Activated T-cell treated with anti-CD3 and anti-CD28 coated beads, Interleukin-2, amount 50 U/mL, for 24 hours (primary cell): ENCODE data around the gene SORL1-AS1.

Experiments used
- DNase-seq: peaks from one replicate; pipeline ENCODE4 v3.0.0-alpha.2; 2020
- H3K27ac Mint-ChIP-seq: 2 replicates; pipeline ENCODE4 v1.8.0; 2020; ENCODE audit warnings: mild to moderate bottlenecking, mixed read lengths
- H3K27me3 Mint-ChIP-seq: 2 replicates; pipeline ENCODE4 v1.8.0; 2020; ENCODE audit warnings: mixed read lengths
- H3K36me3 Mint-ChIP-seq: 2 replicates; pipeline ENCODE4 v1.8.0; 2020; ENCODE audit warnings: low read depth, mixed read lengths
- H3K4me1 Mint-ChIP-seq: 2 replicates; pipeline ENCODE4 v1.8.0; 2020; ENCODE audit warnings: low read depth, mixed read lengths
- H3K4me3 Mint-ChIP-seq: 2 replicates; pipeline ENCODE4 v1.8.0; 2020; ENCODE audit warnings: mild to moderate bottlenecking, moderate library complexity, mixed read lengths
- H3K9me3 Mint-ChIP-seq: 2 replicates; pipeline ENCODE4 v1.8.0; 2020; ENCODE audit warnings: mixed read lengths

SORL1-AS1 gene

DNA sequence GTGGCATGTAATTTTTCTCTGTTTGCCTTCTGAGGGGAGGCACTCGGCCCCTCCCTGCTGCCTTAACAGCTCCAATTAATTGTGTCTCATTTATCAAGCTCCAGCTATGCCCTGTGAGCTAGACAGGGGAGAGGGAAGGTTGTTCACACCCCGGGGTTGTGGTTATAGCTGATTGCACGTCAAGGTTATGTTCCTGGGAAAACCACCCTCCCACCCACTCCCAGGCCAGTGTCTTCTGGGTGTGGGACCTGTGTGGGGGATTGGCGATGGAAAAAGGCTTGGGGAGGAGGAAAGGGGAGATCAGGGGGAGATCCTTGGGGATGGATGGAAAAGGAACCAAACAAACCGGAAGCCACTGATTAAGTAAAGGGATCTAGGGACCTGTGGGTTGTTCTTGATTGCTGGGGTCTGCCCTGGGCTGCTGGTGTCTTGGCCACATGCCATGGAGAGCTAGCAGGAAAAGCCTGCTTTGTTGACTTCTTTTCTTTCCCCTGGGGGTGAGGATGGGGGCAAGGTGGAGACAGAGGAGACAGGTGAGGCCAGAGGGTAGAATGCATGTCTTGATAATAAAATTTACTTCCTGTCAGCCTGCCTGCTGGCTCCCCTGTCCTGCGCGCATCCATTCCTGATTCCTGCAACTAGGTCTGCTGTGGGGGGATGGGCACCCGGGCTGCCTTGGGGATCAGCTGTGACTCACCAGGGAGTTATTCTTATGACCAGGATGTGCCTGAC, 13.5 kb upstream of the SORL1-AS1 start:
- DNase-seq: peak; percentile 66
- Mint-ChIP-seq H3K27me3 (no peaks in the 10 kb centered on the region), H3K9me3 (no peaks in the 10 kb centered on the region), H3K27ac (peak overlapping the region; percentile 99), H3K4me1 (peaks cover 98% of the 10 kb centered on the region), H3K4me3 (peak overlapping the region; percentile 67), H3K36me3 (peaks cover 25% of the 10 kb centered on the region)

DNA sequence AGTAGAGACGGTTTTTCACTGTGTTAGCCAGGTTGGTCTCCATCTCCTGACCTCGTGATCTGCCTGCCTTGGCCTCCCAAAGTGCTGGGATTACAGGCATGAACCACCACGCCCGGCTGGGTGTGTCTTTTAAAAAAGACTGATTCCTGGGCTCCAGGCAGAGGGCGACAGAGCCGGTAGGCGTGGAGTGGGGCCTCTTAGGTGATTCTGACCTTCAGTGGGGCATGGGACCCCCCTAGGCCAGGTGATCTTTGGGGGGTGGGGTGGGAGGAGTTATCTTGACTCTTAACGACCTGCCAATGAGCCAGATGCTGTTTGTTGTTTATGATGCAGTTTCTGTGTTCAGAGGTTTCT, 12.9 kb upstream of the SORL1-AS1 start:
- peaks cover 20% of the 10 kb centered on the region for H3K36me3 Mint-ChIP-seq
- H3K27ac Mint-ChIP-seq: peak overlapping the region; percentile 99
- DNase-seq: no peak
- no peaks in the 10 kb centered on the region for H3K27me3 Mint-ChIP-seq
- H3K4me1 Mint-ChIP-seq: peaks cover 99% of the 10 kb centered on the region
- H3K9me3 Mint-ChIP-seq: no peaks in the 10 kb centered on the region
- H3K4me3 Mint-ChIP-seq: peak overlapping the region; percentile 67

DNA sequence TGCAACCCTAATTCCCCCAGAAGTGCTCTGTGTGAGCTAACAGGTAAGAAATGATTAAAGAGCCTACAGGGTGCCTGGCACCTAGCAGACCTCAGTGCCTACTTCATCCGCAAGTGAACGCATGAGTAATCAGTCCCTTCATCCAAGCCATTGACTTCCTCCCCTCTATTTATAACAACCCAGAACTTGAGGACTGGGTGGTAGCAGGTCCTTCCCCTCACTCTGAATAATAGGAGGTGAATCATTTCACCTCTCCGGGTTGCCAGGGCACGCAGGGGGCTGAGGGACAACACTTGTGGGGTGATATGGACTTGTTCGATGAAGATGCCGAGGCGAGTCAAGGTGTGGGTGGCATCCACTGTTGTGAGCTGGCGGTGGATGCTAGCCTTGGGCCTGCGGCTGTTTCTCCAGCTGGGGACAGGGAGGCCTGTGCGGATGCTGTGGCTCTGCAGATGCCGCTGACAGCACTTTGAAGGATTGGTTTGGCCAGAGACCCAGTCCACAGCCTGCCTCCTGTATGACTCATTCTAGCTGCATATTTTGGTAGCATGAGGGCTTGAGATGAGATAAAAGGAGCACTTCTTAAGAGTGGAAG, 11.7 kb upstream of the SORL1-AS1 start:
- Mint-ChIP-seq H3K36me3 (peaks cover 9% of the 10 kb centered on the region), H3K27me3 (no peaks in the 10 kb centered on the region), H3K4me3 (peak overlapping the region; percentile 67), H3K4me1 (peaks cover 99% of the 10 kb centered on the region), H3K27ac (peak overlapping the region; percentile 99), H3K9me3 (no peaks in the 10 kb centered on the region)
- DNase-seq: peak; percentile 88

DNA sequence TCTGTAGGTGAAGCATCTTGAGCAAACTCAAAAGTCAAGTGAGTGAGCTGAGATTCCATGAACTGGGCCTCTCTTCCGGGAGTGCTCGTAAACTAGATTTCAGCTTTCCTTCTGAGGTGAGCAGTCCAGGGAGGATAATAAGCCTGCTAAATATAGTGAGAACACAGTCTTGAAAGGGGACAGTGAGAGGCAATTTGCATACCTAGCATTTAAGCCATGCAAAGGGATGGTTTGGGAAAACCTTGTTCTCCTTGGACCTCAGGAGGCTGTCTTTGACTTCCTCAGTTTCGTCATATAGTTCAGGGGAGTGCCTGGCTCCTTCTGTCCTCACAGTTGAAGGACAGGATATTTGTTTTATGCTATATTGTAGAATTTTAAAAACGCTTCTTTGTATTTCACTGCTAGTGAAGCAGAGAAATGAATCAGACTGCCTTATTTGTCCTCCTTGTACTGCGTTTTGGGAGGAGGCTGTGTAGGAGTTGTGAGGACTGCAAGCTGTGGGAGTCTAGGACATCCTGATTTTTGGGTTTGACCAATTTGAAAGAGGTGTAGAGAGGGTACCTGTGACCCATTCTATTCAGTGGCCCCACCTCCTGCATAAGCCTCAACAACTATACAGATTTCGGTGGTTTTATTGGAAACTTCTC, 11.0 kb upstream of the SORL1-AS1 start:
- DNase-seq: peak; percentile 50
- Mint-ChIP-seq H3K27me3 (no peaks in the 10 kb centered on the region), H3K4me3 (peak overlapping the region; percentile 40), H3K9me3 (no peaks in the 10 kb centered on the region), H3K27ac (peak overlapping the region; percentile 99), H3K4me1 (peaks cover 99% of the 10 kb centered on the region), H3K36me3 (peaks cover 2% of the 10 kb centered on the region)

DNA sequence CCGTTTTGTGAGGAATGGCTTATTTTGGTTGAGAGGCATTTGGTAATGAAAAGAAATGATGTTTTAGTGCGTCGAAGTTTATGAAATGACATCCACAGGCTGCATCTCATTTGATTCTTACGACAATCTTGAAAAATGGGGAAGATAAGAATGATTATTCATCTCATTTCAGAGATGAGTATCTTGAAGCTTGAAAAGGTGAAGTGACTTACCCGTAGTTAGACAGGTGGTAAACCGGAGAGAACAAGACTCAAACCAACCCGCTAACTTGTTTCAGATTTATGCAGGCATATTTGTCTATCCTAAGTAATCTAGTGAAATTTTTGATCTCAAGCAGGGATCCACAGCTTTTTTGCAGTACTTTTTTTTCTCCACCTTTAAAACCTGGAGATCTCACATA, 9.1 kb upstream of the SORL1-AS1 start:
- Mint-ChIP-seq H3K36me3 (peaks cover 5% of the 10 kb centered on the region), H3K27me3 (no peaks in the 10 kb centered on the region), H3K27ac (peak overlapping the region; percentile 99), H3K9me3 (no peaks in the 10 kb centered on the region), H3K4me3 (peak overlapping the region; percentile 23), H3K4me1 (peaks cover 100% of the 10 kb centered on the region)
- DNase-seq: no peak

DNA sequence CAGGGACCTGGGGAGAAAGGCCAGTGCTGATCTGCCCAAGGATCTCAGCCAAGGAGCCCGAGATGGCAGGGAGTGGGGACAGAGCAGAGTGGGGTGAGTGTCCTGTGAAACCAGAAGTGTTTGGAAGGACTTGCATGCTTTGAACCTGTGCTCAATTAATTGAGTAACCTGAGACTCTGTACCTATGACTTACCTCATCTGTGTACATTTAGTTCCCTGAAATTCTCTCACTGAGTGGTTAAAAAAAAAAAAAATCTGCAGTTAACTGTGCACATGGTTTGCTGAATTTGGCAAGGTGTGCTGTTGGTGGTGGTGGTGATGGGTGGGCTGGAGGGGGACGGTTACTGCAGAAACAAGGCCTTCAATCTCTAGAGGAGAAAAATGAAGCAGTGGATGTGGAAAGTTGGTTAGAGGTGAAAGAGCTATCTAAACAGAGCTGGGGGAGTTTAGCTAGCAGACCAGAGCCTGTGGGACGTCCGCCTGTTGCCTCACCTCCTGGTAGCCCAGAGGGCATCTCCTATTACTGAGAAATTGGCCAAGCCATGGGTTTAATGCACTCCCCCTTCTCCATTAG, 8.3 kb upstream of the SORL1-AS1 start:
- H3K4me1 Mint-ChIP-seq: peaks cover 100% of the 10 kb centered on the region
- H3K27ac Mint-ChIP-seq: peak overlapping the region; percentile 99
- H3K27me3 Mint-ChIP-seq: no peaks in the 10 kb centered on the region
- no peak overlapping the region for H3K4me3 Mint-ChIP-seq
- no peaks in the 10 kb centered on the region for H3K9me3 Mint-ChIP-seq
- DNase-seq: no peak
- H3K36me3 Mint-ChIP-seq: peaks cover 8% of the 10 kb centered on the region

DNA sequence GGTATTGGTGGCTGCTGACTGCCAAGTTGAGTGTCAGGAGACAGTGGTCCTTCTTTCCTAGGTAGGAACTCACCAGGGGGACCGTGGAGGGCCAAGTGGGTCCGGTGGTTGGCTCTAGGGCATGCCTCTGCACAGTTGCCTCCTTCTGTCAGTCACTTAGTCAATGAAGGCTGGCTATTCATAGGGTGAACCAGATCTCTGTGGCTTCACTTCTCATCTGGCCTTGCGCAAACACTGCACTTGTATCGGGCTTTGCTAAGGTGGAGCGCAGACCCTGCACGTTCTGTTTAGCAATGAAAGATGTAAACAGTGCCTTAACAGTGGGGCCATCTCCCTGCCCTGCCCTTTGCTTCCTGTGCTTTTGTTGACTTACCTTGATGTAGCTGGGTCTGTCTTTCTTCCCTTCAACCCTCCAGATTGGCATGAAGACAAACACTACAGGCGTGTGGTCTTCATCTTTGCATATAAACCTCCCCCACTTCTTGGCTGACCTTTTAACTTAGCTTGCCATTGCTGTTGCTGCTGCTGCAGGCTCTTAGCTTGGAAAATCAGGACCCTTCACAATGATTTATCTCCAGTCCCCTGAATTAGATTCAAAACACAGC, 6.7 kb upstream of the SORL1-AS1 start:
- Mint-ChIP-seq H3K4me1 (peaks cover 99% of the 10 kb centered on the region), H3K36me3 (peaks cover 9% of the 10 kb centered on the region), H3K27ac (peak overlapping the region; percentile 99), H3K27me3 (no peaks in the 10 kb centered on the region), H3K9me3 (no peaks in the 10 kb centered on the region), H3K4me3 (peak overlapping the region; percentile 1)
- DNase-seq: peak; percentile 49

DNA sequence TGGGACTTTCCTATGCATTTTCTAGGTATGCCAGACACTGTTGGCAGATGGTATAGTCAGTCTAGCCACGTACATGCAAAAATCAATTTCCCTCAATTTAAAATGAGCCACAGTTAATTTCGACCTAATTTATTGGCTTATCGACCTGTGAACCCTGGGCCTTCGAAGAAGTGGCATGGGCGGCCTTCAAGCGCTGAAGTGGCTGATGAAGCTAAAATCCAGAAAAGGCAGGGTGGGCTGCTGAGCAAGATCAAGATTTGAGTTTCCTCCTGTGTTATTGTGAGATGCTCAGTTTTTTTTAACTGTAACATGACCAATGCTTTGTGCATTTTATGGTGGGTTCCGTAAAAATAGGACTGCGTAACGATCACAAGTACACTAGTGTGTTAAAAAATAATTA, 5.8 kb upstream of the SORL1-AS1 start:
- H3K4me1 Mint-ChIP-seq: peaks cover 99% of the 10 kb centered on the region
- H3K27me3 Mint-ChIP-seq: no peaks in the 10 kb centered on the region
- H3K4me3 Mint-ChIP-seq: no peak overlapping the region
- H3K27ac Mint-ChIP-seq: peak overlapping the region; percentile 99
- DNase-seq: peak; percentile 24
- H3K9me3 Mint-ChIP-seq: no peaks in the 10 kb centered on the region
- H3K36me3 Mint-ChIP-seq: peaks cover 9% of the 10 kb centered on the region

DNA sequence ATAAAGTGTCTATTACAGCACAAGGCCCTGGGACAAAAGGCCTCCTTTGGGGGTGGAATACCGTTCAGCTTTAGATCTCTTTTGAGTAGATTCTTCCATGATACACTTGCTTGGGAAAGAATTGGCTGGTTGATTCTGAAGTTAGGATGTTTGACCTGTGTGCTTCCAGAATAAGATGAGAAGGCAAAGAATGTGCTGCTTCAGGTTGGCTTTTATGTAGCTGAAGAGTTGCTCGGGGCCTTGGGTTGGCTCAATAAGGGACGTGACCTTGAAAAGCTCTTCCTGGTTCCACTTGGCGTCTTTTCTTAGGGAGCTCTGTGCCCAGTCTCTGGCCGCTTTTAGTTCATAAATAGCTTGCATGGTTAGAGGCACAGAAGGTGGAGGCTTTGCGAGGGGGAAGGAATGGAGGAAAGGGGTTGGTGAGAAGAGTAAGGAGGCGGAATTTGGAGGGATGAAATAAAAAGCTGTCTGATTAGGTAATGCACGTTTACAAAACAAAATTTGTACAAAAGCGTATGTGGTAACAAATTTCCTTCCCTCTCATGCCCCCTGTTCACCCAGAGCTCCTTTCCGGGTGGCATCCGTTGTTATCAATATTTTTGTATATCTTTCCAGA, 4.2 kb upstream of the SORL1-AS1 start:
- H3K27ac Mint-ChIP-seq: peak overlapping the region; percentile 95
- DNase-seq: peak; percentile 23
- peak overlapping the region; percentile 21 for H3K4me3 Mint-ChIP-seq
- peaks cover 94% of the 10 kb centered on the region for H3K4me1 Mint-ChIP-seq
- no peaks in the 10 kb centered on the region for H3K27me3 Mint-ChIP-seq
- H3K36me3 Mint-ChIP-seq: peaks cover 15% of the 10 kb centered on the region
- H3K9me3 Mint-ChIP-seq: no peaks in the 10 kb centered on the region

DNA sequence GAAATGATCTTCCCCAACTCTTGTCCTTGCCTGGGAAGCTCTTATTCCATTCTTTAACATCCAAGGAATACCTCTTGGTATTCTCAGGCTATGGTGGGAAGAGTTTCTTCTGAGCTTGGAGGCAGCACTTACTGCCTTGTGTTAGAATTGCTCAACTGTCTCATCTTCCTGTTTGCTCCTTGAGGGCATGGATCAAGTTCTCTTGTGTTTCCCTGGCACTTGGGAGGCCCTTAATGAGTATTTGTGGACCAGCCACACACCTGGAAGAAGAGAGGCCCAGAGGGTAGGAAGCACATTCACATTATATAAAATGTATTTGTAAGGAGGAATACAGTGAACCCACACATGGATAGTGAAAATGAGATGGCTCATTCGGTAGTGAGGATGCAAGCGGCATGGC, 3.4 kb upstream of the SORL1-AS1 start:
- peaks cover 90% of the 10 kb centered on the region for H3K4me1 Mint-ChIP-seq
- peak overlapping the region; percentile 95 for H3K27ac Mint-ChIP-seq

DNA sequence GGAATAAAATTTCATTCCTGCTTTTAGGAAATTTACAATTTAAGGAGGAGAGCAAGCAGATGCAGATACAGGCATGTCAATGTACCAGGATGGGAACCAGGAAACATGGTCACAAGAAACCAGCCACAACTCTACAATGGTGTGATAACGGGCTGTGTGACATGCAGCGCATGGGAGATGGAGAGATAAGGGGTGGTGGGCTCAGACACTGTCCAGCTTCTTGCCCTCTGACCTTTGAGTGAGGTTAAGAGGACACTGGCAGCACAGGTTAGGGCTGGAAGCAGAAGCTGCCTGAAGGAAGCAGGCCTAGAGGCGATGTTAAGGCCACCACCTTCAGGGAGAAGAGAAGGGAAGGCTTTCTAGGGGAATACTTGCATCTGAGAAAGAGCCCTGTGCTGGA, 2.3 kb upstream of the SORL1-AS1 start:
- Mint-ChIP-seq H3K36me3 (peaks cover 15% of the 10 kb centered on the region), H3K4me1 (peaks cover 90% of the 10 kb centered on the region), H3K4me3 (peak overlapping the region; percentile 93), H3K27me3 (no peaks in the 10 kb centered on the region), H3K27ac (peak overlapping the region; percentile 95), H3K9me3 (no peaks in the 10 kb centered on the region)
- no peak for DNase-seq

More for the DNA sequence above, 3.4 kb upstream of the SORL1-AS1 start:
- H3K27me3 Mint-ChIP-seq: no peaks in the 10 kb centered on the region
- peak; percentile 28 for DNase-seq
- H3K9me3 Mint-ChIP-seq: no peaks in the 10 kb centered on the region
- H3K4me3 Mint-ChIP-seq: peak overlapping the region; percentile 15
- peaks cover 15% of the 10 kb centered on the region for H3K36me3 Mint-ChIP-seq

DNA sequence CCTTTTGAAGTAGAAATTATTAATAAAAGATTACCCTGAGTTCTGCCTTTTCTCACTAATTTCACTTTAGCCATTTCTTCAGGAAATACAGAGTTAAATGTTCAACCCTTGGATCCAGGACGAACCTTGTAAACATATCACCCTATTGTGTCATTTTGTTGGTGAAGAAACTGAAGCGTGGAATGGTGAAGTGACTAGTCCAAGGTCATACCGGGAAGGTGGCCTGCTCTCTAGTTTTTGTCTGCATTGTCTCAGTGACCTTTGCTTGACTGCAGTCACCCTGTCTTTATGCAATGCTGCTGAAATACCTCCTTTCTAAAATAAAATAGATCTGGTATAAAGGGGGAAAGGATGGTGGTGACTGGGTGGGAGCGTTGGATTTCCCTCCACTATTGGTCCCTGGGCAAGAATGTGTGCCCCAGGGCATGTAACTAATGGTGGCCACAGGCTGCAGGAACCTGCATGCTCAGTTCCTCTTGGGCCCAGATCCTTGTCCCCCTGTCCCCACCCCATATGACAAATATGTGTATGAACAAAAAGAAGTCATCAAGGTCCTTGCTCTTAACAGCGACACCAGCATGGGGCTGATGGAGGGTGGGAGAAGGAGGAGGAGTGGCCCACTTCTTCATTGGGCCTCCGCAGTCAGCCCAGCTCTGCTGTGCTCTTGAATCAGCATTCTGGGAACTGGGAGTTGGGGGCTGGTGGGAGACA, 977 bp upstream of the SORL1-AS1 start:
- Mint-ChIP-seq H3K9me3 (no peaks in the 10 kb centered on the region), H3K27me3 (no peaks in the 10 kb centered on the region), H3K36me3 (peaks cover 14% of the 10 kb centered on the region), H3K4me1 (peaks cover 90% of the 10 kb centered on the region), H3K4me3 (peak overlapping the region; percentile 93), H3K27ac (peak overlapping the region; percentile 95)
- DNase-seq: no peak

DNA sequence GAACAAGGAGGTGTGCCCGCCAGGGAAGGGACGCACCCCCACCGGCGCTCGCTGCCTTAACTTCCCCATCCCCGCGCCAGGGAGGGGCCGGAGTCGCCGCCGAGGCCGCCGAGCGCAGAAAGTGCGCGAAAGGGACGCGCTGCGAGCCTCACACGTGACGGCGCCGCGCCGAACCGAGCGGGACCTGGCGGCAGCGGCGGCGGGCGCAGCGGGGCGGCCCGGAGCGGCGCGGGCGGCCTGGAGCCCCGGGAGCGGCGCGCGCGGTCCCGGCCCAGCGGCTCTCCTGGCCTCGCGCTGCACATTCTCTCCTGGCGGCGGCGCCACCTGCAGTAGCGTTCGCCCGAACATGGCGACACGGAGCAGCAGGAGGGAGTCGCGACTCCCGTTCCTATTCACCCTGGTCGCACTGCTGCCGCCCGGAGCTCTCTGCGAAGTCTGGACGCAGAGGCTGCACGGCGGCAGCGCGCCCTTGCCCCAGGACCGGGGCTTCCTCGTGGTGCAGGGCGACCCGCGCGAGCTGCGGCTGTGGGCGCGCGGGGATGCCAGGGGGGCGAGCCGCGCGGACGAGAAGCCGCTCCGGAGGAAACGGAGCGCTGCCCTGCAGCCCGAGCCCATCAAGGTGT, 670 bp downstream of the SORL1-AS1 start, which contains the start of gene SORL1:
Gene SORL1, plus strand, starts transcription at position 329 of the 623 bp plus-strand sequence. Its CDS starts 18 bp downstream, at position 347.
- Mint-ChIP-seq H3K4me3 (peak within 1 kb of the TSS; percentile 93), H3K27me3 (no peaks in the 10 kb centered on the region), H3K36me3 (peaks cover 11% of the 10 kb centered on the region), H3K4me1 (peaks cover 88% of the 10 kb centered on the region), H3K27ac (peak within 1 kb of the TSS; percentile 95), H3K9me3 (no peaks in the 10 kb centered on the region)
- DNase-seq: peak; percentile 85
